GM21737 (cell line): Measurements from ENCODE around the gene KIF17.

ENCODE experiments used
- ATAC-seq: cut with Tn5 transposase; IDR thresholded peaks from one replicate; pipeline ENCODE4 v1.9.1; 2021; ENCODE audit warnings: mild to moderate bottlenecking, moderate library complexity; ENCODE audit not compliant: unreplicated experiment

The KIF17 gene

GRCh38 chr1:20663969-20664715 is 53.7 kb downstream of the KIF17 start:
- ATAC-seq: no peak

- ATAC-seq: no peak
Measured at GRCh38 chr1:20663365-20663764, 54.4 kb downstream of the KIF17 start.

GRCh38 chr1:20662110-20662475 is 55.7 kb downstream of the KIF17 start:
- no peak for ATAC-seq

GRCh38 chr1:20661207-20662109 is 56.3 kb downstream of the KIF17 start, which contains the start of gene DDOST:
Gene DDOST (minus strand): TSS chr1:20661369. CDS start chr1:20661350, 19 bp downstream.
- ATAC-seq: peak; percentile 93

DNA sequence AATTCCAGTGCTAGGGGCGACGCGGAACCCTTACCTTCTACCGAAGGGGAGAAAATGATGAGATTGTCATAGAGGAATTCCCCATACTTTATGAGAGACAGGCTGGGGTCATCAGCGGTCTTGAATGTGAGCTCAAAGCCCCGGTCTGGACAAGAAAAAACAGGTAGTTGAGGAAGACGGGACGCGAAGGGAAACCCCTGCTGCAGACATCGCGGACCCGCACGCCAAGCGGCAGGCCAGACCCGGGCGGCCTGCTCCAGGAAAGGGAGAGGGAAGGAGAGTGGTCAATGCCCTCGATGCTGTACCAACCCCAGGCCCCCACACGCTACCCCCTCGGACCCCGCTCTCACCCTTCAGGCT is 57.0 kb downstream of the KIF17 start:
- ATAC-seq: no peak

DNA sequence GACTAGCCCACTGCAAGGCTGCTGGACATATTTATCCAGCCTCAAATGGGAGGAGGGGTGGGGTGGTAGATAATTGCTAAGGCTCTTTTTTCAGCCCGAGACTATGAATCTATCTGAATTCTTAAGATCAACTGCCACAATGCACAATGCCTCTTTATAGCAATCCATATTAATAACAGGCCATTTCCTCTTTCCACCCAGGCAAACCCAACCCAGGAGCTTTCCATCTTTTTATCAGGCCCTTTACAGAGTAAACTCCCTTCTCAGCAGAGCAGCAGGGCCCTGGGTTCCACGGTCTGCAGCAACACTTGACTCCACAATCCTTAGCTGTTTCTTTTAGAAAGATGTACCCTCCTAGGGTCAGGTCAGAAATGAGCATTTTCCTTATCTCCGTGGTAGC is 57.4 kb downstream of the KIF17 start:
- no peak for ATAC-seq

DNA sequence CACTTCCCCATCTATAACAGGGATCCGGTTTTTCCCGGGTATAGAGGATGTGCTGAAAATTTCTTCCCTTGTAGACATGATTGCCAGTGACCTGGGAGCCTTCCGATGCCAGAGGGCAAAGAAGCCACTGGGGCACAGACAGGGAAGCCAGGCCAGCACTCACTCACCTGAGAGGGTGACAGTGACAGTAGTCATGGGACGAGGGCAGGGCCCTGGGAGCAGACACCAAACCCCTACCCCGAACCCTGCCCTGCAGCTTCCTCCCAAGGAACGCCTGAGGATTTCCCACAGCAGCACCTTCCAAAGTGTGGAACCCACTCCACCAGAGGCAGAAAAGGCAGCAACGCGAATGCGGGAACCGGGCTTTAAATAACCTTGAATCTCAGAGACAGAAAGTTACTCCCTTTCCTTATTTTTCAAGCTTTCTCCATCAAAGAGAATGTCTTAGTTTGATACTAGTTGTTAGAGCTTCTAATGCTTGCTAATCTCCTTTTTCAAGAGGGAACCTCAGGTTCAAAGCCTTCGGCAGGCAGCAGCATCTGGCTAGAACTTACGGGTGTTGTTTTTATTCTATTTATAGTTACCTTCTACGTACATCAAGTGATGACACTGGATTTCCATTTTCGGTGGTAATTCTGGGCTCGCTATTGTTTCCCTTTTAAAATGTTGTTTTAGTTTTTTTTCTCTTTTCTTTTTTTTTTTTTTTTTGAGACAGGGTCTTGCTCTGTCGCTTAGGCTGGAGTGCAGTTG is 59.5 kb downstream of the KIF17 start:
- no peak for ATAC-seq

GRCh38 chr1:20657024-20657423 is 60.8 kb downstream of the KIF17 start:
- ATAC-seq: no peak

- ATAC-seq: no peak
Measured at GRCh38 chr1:20654104-20654690, 63.6 kb downstream of the KIF17 start.

DNA sequence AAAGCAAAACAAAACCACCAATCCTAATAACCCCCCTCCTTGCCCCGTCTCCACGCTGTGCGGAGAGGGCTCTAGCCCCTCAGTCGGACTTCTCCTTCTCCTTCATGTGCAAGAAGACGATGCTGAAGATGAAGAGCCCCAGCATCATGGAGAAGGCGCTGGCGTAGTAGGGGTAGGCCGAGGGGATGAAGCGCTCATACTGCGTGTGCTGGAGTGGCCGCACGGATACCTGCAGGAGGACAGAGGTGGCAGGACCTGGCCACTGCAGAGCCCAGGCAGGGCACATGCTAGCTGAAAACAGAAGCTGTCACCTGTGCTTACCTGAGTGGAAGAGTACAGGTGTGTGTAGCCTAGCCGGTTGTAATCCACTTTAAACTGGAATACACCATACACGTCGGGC is 65.5 kb downstream of the KIF17 start:
- ATAC-seq: no peak

- ATAC-seq: no peak
Measured at GRCh38 chr1:20648946-20649345, 68.9 kb downstream of the KIF17 start.

DNA sequence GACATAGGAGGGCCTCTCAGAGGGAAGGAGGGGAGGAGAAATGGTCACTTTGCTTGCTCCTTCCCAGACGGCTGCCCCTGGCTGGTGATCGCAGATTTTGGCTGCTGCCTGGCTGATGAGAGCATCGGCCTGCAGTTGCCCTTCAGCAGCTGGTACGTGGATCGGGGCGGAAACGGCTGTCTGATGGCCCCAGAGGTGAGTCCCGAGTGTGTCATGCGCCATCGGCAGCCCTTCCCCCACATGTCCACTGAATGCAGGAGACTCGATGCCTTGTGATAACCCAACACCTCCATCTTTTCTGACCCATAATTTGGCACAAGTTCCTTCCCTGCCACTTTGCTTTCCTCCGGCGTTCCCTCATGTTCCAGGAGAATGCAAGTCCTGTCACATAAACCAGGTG is 69.4 kb downstream of the KIF17 start:
- ATAC-seq: no peak

GRCh38 chr1:20645414-20645813 is 72.4 kb downstream of the KIF17 start:
- no peak for ATAC-seq

GRCh38 chr1:20644416-20644815 is 73.4 kb downstream of the KIF17 start:
- no peak for ATAC-seq

DNA sequence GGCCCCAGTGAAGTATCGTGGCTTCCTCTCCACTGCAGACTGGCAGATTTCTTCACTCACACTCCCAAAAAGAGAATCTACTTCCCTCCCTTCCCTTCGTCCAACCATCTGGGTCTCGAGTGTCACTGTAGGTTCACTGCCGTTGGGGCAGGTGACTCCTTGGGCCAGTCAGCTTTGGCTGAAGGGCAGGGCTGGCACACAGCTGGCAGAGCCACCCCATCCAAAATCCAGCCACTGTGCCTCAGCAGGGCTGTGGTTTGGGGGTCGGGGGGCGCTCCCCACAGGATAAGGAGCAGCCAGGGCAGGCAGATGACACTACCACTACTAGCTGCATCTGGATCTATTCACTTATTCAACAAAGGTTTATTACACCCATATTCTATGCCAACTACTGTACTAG is 74.7 kb downstream of the KIF17 start:
- no peak for ATAC-seq

- no peak for ATAC-seq
Measured at GRCh38 chr1:20641975-20642374, 75.8 kb downstream of the KIF17 start.

GRCh38 chr1:20640183-20640597 is 77.6 kb downstream of the KIF17 start:
- no peak for ATAC-seq

DNA sequence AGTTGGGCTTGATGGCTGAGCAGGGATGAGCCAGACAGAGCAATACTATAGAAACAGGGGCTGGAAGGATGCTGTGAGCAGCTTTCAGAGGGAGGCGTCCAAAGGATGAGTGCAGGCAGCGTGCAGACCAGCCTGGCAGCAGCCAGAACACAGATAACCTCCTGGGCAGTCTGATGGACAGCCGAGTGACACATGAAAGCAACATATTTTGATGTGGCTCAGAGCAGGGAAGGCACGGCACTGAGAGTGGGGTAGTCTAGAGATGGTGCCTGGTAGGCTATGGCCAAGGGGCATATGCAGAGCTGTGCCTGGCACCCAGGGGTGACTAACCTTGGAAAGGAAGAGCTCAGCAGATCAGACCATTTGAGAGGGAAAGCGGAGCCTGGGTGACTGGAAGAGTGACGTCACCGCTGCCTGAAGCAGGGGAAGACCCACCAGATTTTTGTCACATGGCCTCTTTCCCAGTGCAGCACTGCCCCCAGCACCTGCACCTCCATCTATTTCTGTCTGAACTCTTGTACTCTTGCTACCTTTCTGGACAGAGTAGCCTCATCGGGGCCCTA is 80.9 kb downstream of the KIF17 start:
- ATAC-seq: no peak

- ATAC-seq: no peak
Measured at GRCh38 chr1:20634594-20635084, 83.2 kb downstream of the KIF17 start.

DNA sequence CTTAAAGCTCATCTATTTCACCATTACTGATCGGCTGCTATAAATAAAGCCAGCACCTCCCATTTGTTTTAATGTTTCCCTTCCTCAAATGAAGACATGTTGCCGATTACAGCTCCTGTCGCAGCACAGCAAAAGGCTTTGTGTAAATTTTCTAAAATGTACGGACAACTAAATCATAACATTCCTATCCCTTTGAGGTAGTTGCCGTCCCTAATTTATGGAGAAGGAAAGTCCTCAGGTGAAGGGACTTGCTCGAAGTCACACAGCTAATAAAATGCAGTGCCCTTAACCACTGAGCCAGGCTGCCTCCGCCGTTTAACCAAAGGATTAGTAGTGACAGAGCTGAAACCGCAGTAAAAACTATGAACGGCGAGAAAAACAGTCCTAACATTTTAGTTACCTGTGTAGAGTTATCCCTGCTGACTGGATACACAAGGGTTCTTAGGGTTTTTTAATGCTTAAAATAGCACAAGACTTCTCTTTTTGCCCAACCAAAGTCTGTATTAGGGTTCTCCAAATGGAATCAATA is 83.7 kb downstream of the KIF17 start:
- ATAC-seq: no peak
